Fibroblast of pulmonary artery (primary cell): ENCODE measurements around the gene SASH1.

Experiments
- DNase-seq: peaks from one replicate; pipeline ENCODE4 v3.0.0-alpha.2; 2010; ENCODE audit warnings: low read depth
- H3K4me3 ChIP-seq: replicated peaks from 2 replicates; pipeline ENCODE4 v1.5.1; 2011; ENCODE audit warnings: low read depth, mild to moderate bottlenecking, control low read depth, low read length, moderate library complexity
- TF ChIP-seq, protein P1 (sequence below): IDR thresholded peaks from 2 replicates; pipeline ENCODE4 v1.5.1; 2011; ENCODE audit warnings: mild to moderate bottlenecking, control low read depth, low read length, inconsistent platforms; ENCODE audit errors: missing control alignments

SASH1 gene

DNA sequence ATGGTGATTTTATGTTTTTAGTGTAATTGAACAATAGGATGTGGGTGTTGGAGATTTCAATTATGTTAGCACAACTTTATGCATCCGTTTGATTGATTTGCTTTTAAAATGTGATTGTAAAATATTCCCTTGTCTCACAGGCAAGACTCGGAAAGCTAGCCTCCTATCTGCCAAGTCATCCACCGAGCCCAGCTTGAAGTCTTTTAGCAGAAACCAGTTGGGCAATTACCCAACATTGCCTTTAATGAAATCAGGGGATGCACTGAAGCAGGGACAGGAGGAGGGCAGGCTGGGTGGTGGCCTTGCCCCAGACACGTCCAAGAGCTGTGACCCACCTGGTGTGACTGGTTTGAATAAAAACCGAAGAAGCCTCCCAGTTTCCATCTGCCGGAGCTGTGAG lies 200.9 kb downstream of the SASH1 start:
- TF ChIP-seq, protein P1, sequence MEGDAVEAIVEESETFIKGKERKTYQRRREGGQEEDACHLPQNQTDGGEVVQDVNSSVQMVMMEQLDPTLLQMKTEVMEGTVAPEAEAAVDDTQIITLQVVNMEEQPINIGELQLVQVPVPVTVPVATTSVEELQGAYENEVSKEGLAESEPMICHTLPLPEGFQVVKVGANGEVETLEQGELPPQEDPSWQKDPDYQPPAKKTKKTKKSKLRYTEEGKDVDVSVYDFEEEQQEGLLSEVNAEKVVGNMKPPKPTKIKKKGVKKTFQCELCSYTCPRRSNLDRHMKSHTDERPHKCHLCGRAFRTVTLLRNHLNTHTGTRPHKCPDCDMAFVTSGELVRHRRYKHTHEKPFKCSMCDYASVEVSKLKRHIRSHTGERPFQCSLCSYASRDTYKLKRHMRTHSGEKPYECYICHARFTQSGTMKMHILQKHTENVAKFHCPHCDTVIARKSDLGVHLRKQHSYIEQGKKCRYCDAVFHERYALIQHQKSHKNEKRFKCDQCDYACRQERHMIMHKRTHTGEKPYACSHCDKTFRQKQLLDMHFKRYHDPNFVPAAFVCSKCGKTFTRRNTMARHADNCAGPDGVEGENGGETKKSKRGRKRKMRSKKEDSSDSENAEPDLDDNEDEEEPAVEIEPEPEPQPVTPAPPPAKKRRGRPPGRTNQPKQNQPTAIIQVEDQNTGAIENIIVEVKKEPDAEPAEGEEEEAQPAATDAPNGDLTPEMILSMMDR: no peak
- H3K4me3 ChIP-seq: no peak overlapping the region
- DNase-seq: no peak

DNA sequence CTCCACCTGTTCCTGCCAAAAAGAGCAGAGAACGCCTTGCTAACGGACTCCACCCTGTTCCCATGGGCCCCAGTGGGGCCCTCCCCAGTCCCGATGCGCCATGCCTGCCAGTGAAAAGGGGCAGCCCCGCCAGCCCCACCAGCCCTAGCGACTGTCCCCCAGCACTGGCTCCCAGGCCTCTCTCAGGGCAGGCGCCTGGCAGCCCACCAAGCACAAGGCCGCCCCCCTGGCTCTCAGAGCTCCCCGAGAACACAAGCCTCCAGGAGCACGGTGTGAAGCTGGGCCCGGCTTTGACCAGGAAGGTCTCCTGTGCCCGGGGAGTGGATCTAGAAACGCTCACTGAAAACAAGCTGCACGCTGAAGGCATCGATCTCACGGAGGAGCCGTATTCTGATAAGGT lies 201.8 kb downstream of the SASH1 start:
- H3K4me3 ChIP-seq: no peak overlapping the region
- no peak for DNase-seq
- TF ChIP-seq, protein P1: no peak

DNA sequence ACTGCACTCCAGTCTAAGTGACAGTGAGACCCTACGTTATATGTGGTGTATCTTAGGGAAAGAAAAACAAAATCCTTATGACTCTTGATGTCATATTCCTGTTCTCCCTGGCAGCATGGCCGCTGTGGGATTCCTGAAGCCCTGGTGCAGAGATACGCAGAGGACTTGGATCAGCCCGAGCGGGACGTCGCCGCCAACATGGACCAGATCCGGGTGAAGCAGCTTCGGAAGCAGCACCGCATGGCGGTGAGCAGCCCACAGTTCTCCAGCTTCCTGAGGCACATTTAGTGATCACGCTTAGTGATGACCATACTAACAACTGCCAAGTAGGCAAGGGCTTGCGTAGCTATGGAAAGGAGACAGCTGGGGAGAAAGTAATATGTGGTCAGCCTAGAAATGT lies 203.3 kb downstream of the SASH1 start:
- no peak for DNase-seq
- TF ChIP-seq, protein P1: no peak
- no peak overlapping the region for H3K4me3 ChIP-seq

DNA sequence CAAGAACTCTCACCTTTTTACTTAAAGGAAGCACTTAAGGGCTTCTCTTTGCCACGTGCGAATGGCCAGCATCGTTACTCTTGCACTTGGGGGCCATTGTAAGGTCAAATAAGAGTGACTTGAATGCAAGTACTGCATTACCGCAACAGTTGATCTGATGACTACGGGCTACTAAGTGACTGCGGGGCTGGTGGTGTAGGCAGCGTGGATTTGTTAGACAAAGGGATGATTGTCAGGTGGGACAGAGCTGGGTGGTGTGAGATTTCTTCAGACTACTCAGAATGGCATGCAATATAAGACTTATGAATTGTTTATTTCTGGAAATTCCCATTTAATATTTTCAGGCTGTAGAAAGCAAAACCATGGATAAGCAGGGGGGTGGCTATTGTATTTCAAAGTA lies 204.5 kb downstream of the SASH1 start:
- DNase-seq: no peak
- TF ChIP-seq, protein P1: no peak
- no peak overlapping the region for H3K4me3 ChIP-seq

DNA sequence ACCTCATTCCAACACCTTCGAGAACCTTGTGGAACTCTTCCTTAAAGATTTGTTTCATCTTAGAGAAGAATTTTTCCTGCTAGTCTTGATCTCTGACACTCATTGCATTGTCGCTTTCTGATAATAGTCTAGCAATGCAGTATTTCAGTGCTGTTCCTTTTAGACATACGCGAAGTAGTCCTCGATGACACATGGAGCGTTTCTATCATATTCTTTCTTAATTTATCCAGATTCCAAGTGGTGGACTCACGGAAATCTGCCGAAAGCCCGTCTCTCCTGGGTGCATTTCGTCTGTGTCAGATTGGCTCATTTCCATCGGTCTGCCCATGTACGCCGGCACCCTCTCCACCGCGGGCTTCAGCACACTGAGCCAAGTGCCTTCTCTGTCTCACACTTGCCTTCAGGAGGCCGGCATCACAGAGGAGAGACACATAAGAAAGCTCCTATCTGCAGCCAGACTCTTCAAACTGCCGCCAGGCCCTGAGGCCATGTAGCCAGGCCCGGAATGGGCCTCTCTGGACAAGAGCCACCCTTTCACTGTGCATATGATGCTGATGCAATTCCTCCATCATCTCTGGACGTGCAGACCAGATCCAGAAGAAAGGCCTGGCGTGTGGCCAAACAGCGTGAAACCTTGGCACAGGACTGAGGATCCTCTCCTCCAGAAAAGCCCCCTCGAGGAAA lies 205.6 kb downstream of the SASH1 start:
- TF ChIP-seq, protein P1: no peak
- DNase-seq: peak; percentile 88
- no peak overlapping the region for H3K4me3 ChIP-seq

DNA sequence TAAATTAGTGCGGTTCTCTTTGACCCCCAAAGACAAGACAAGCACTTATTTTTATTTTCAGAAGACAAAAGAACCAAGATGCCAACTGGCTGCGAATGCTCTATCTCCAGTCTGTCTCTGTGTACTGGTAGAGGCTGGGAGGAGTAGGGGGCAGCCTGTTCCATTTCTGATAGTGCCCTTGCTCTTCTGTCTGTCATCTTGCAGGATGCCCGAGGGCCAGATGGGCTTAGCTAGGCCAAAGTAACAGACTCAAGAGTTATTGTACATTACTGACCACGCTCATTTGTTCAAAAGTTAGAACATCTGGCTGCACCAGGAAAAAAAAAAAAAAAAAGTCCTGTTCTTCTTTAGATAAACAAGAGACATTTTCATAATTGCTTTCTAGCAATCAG lies 206.1 kb downstream of the SASH1 start:
- TF ChIP-seq, protein P1: no peak

DNA sequence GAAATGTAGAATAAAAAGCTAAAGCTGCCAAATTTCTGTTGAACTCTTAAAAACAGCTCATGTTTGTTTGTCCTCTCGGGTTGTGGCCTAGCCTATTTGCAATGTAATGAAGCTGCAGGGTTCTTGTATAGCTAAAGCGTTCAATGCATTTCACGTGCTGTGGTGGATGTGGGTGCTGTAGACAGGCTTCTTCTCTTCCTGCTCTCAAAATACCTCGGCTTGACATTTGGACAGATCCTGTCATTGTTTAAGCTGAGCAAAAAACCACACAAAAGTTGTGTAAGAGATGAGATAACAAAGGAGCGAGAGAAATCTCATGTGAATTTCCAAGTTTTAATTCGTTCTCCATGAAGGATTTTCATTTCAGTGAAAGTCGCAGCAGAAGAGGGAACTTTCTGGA lies 207.9 kb downstream of the SASH1 start:
- no peak overlapping the region for H3K4me3 ChIP-seq
- TF ChIP-seq, protein P1: no peak
- peak; percentile 79 for DNase-seq

More for the DNA sequence above, 206.1 kb downstream of the SASH1 start:
- DNase-seq: no peak
- H3K4me3 ChIP-seq: no peak overlapping the region
